ENCODE data around the gene SP100. TPM values are rescaled to one million over a fixed set of nuclear protein-coding genes. Genes with fewer than 3 reads are reported as not detected.

SP100 gene
- polyA plus RNA-seq, 1 donor from 2014 or later = 288 TPM

- peaks cover 5 to 28% (median 24%) of the 10 kb centered on the region in 3 donors for H3K9me3 Mint-ChIP-seq
- H3K4me3 Mint-ChIP-seq = no peak overlapping the region
- peaks cover 7% of the 10 kb centered on the region for H3K36me3 Mint-ChIP-seq
- H3K27me3 Mint-ChIP-seq = no peaks in the 10 kb centered on the region
- H3K27ac Mint-ChIP-seq = no peak overlapping the region
- peaks cover 5 to 13% (median 8%) of the 10 kb centered on the region in 3 donors for H3K4me1 Mint-ChIP-seq
These were observed 155.0 kb downstream of the SP100 start for GRCh38 chr2:230570987-230571386.

- Mint-ChIP-seq H3K4me1 (peaks cover 6 to 18% (median 7%) of the 10 kb centered on the region in 3 donors), H3K4me3 (peak overlapping the region in 1 of 4 donors; percentile 21), H3K27ac (peak overlapping the region in 1 of 3 donors; percentile 88), H3K27me3 (no peaks in the 10 kb centered on the region), H3K36me3 (peaks cover 1% of the 10 kb centered on the region), H3K9me3 (peaks cover 5 to 25% (median 16%) of the 10 kb centered on the region in 3 donors)
These were observed 159.8 kb downstream of the SP100 start for GRCh38 chr2:230575642-230576324.

- no peak overlapping the region for H3K27ac Mint-ChIP-seq
- no peaks in the 10 kb centered on the region for H3K27me3 Mint-ChIP-seq
- H3K4me3 Mint-ChIP-seq = no peak overlapping the region
- peaks cover 5 to 24% (median 14%) of the 10 kb centered on the region in 3 donors for H3K9me3 Mint-ChIP-seq
- peaks cover 6 to 15% (median 7%) of the 10 kb centered on the region in 3 donors for H3K4me1 Mint-ChIP-seq
- H3K36me3 Mint-ChIP-seq = peaks cover 1% of the 10 kb centered on the region
These were observed 161.1 kb downstream of the SP100 start for GRCh38 chr2:230577114-230577513.

- peaks cover 6% of the 10 kb centered on the region for H3K36me3 Mint-ChIP-seq
- no peak overlapping the region for H3K27ac Mint-ChIP-seq
- no peaks in the 10 kb centered on the region for H3K27me3 Mint-ChIP-seq
- no peak overlapping the region for H3K4me3 Mint-ChIP-seq
- H3K4me1 Mint-ChIP-seq = peaks cover 10 to 25% (median 12%) of the 10 kb centered on the region in 3 donors
- H3K9me3 Mint-ChIP-seq = peaks cover 6 to 26% (median 10%) of the 10 kb centered on the region in 3 donors
These were observed 162.1 kb downstream of the SP100 start for GRCh38 chr2:230578106-230578505.

GRCh38 chr2:230582851-230583283 lies 166.9 kb downstream of the SP100 start:
- Mint-ChIP-seq H3K4me1 (peaks cover 27 to 42% (median 30%) of the 10 kb centered on the region in 3 donors), H3K9me3 (peaks cover 0 to 6% (median 1%) of the 10 kb centered on the region in 3 donors), H3K36me3 (peaks cover 4% of the 10 kb centered on the region), H3K27me3 (no peaks in the 10 kb centered on the region), H3K4me3 (peak overlapping the region; percentile 18 to 86 (median 71)), H3K27ac (peak overlapping the region; percentile 16 to 93 (median 20))

- Mint-ChIP-seq H3K27ac (peak overlapping the region; percentile 16 to 93 (median 20)), H3K9me3 (peaks cover 0 to 6% (median 1%) of the 10 kb centered on the region in 3 donors), H3K27me3 (no peaks in the 10 kb centered on the region), H3K4me3 (peak overlapping the region in 3 of 4 donors; percentile 18 to 86 (median 61)), H3K4me1 (peaks cover 30 to 46% (median 34%) of the 10 kb centered on the region in 3 donors), H3K36me3 (peaks cover 4% of the 10 kb centered on the region)
These were observed 167.6 kb downstream of the SP100 start for GRCh38 chr2:230583581-230583980.

GRCh38 chr2:230586328-230586982 lies 170.5 kb downstream of the SP100 start:
- Mint-ChIP-seq H3K4me3 (peak overlapping the region; percentile 21 to 74 (median 62)), H3K36me3 (peaks cover 4% of the 10 kb centered on the region), H3K4me1 (peaks cover 49 to 67% (median 50%) of the 10 kb centered on the region in 3 donors), H3K27ac (peak overlapping the region; percentile 34 to 82 (median 77)), H3K9me3 (peaks cover 1 to 13% (median 2%) of the 10 kb centered on the region in 3 donors), H3K27me3 (no peaks in the 10 kb centered on the region)

GRCh38 chr2:230589025-230589424 lies 173.0 kb downstream of the SP100 start:
- Mint-ChIP-seq H3K27me3 (no peaks in the 10 kb centered on the region), H3K36me3 (no peaks in the 10 kb centered on the region), H3K4me3 (peak overlapping the region; percentile 41 to 92 (median 52)), H3K9me3 (peaks cover 0 to 6% (median 2%) of the 10 kb centered on the region in 3 donors), H3K27ac (peak overlapping the region; percentile 81 to 94 (median 93)), H3K4me1 (peaks cover 44 to 71% (median 64%) of the 10 kb centered on the region in 3 donors)

- H3K36me3 Mint-ChIP-seq = no peaks in the 10 kb centered on the region
- H3K27me3 Mint-ChIP-seq = no peaks in the 10 kb centered on the region
- peak overlapping the region; percentile 81 to 94 (median 93) for H3K27ac Mint-ChIP-seq
- peaks cover 45 to 76% (median 68%) of the 10 kb centered on the region in 3 donors for H3K4me1 Mint-ChIP-seq
- peak overlapping the region in 3 of 4 donors; percentile 38 to 72 (median 45) for H3K4me3 Mint-ChIP-seq
- peaks cover 0 to 6% (median 2%) of the 10 kb centered on the region in 3 donors for H3K9me3 Mint-ChIP-seq
These were observed 173.6 kb downstream of the SP100 start for GRCh38 chr2:230589497-230590015.

GRCh38 chr2:230590333-230590732 lies 174.3 kb downstream of the SP100 start:
- peaks cover 0 to 6% (median 2%) of the 10 kb centered on the region in 3 donors for H3K9me3 Mint-ChIP-seq
- H3K36me3 Mint-ChIP-seq = peaks cover under 1% of the 10 kb centered on the region
- H3K4me3 Mint-ChIP-seq = peak overlapping the region in 2 of 4 donors; percentile 9 to 74
- H3K27me3 Mint-ChIP-seq = no peaks in the 10 kb centered on the region
- peaks cover 48 to 77% (median 70%) of the 10 kb centered on the region in 3 donors for H3K4me1 Mint-ChIP-seq
- H3K27ac Mint-ChIP-seq = peak overlapping the region in 2 of 3 donors; percentile 81 to 95

GRCh38 chr2:230591850-230592249 lies 175.8 kb downstream of the SP100 start:
- no peaks in the 10 kb centered on the region for H3K27me3 Mint-ChIP-seq
- H3K36me3 Mint-ChIP-seq = peaks cover 4% of the 10 kb centered on the region
- peaks cover 55 to 80% (median 73%) of the 10 kb centered on the region in 3 donors for H3K4me1 Mint-ChIP-seq
- peak overlapping the region in 2 of 4 donors; percentile 34 to 74 for H3K4me3 Mint-ChIP-seq
- H3K9me3 Mint-ChIP-seq = peaks cover 2 to 6% (median 2%) of the 10 kb centered on the region in 3 donors
- peak overlapping the region; percentile 40 to 95 (median 71) for H3K27ac Mint-ChIP-seq

- Mint-ChIP-seq H3K9me3 (peaks cover 2 to 10% (median 4%) of the 10 kb centered on the region in 3 donors), H3K4me3 (peak overlapping the region in 2 of 4 donors; percentile 74 to 77), H3K4me1 (peaks cover 59 to 83% (median 78%) of the 10 kb centered on the region in 3 donors), H3K27me3 (no peaks in the 10 kb centered on the region), H3K27ac (peak overlapping the region; percentile 40 to 86 (median 83)), H3K36me3 (peaks cover 4% of the 10 kb centered on the region)
These were observed 176.8 kb downstream of the SP100 start for GRCh38 chr2:230592775-230593174.
